Measurements from ENCODE around the gene HSD17B14.
A peak's percentile ranks its signal among the peaks of the same experiment; 100 is the strongest.
"Not testable (repeated sequence)": the region's sequence is repeated elsewhere in the genome, so short reads cannot be mapped to it uniquely, and the experiment has no call there.

The HSD17B14 gene

GRCh38 chr19:48836089-48837017, at the start of gene HSD17B14:
Gene HSD17B14, minus strand, starts transcription at chr19:48836491. Its CDS starts 80 bp downstream, at chr19:48836411.
- DNase-seq (ENCODE audit: low read depth): no peak

- DNase-seq (ENCODE audit: low read depth): no peak
Observed at GRCh38 chr19:48883726-48884125, 47.4 kb upstream of the HSD17B14 start.

- no peak for DNase-seq (ENCODE audit: low read depth)
Observed at GRCh38 chr19:48881741-48882657, 45.7 kb upstream of the HSD17B14 start.

- not testable (repeated sequence) for DNase-seq (ENCODE audit: low read depth)
Observed at GRCh38 chr19:48879696-48880095, 43.4 kb upstream of the HSD17B14 start.

- no peak for DNase-seq (ENCODE audit: low read depth)
Observed at GRCh38 chr19:48879025-48879637, 42.8 kb upstream of the HSD17B14 start.

- no peak for DNase-seq (ENCODE audit: low read depth)
Observed at GRCh38 chr19:48878196-48879024, 42.1 kb upstream of the HSD17B14 start.

GRCh38 chr19:48877855-48878195, 41.5 kb upstream of the HSD17B14 start:
- no peak for DNase-seq (ENCODE audit: low read depth)

- not testable (repeated sequence) for DNase-seq (ENCODE audit: low read depth)
Observed at GRCh38 chr19:48876043-48876981, 40.0 kb upstream of the HSD17B14 start.

- no peak for DNase-seq (ENCODE audit: low read depth)
Observed at GRCh38 chr19:48874303-48875135, 38.2 kb upstream of the HSD17B14 start.

- no peak for DNase-seq (ENCODE audit: low read depth)
Observed at GRCh38 chr19:48873476-48874302, 37.4 kb upstream of the HSD17B14 start.

GRCh38 chr19:48872884-48873475, 36.7 kb upstream of the HSD17B14 start:
- peak; percentile 80 for DNase-seq (ENCODE audit: low read depth)

GRCh38 chr19:48872182-48872883, 36.0 kb upstream of the HSD17B14 start, which contains the start of gene PPP1R15A:
Gene PPP1R15A, plus strand, starts transcription at chr19:48872421. Its CDS starts 813 bp downstream, at chr19:48873234.
- DNase-seq (ENCODE audit: low read depth): peak; percentile 77

GRCh38 chr19:48871471-48872181, 35.3 kb upstream of the HSD17B14 start:
- DNase-seq (ENCODE audit: low read depth): not testable (repeated sequence)

GRCh38 chr19:48870048-48870447, 33.8 kb upstream of the HSD17B14 start:
- no peak for DNase-seq (ENCODE audit: low read depth)

GRCh38 chr19:48868114-48868886, 32.0 kb upstream of the HSD17B14 start, which contains the start of gene PLEKHA4:
Gene PLEKHA4, minus strand, starts transcription at chr19:48868617. Its CDS starts 997 bp downstream, at chr19:48867620.
- no peak for DNase-seq (ENCODE audit: low read depth)

GRCh38 chr19:48867746-48868113, 31.4 kb upstream of the HSD17B14 start:
- no peak for DNase-seq (ENCODE audit: low read depth)

Measured in GM04503 (cell line).